GM21717 (cell line): ENCODE measurements around the gene TPM4.
"Not testable (repeated sequence)": the region's sequence is repeated elsewhere in the genome, so short reads cannot be mapped to it uniquely, and the experiment has no call there.

Experiments used
- ATAC-seq: cut with Tn5 transposase; IDR thresholded peaks from one replicate; pipeline ENCODE4 v1.9.1; 2021; ENCODE audit warnings: mild to moderate bottlenecking, moderate library complexity; ENCODE audit not compliant: unreplicated experiment

TPM4 gene

DNA sequence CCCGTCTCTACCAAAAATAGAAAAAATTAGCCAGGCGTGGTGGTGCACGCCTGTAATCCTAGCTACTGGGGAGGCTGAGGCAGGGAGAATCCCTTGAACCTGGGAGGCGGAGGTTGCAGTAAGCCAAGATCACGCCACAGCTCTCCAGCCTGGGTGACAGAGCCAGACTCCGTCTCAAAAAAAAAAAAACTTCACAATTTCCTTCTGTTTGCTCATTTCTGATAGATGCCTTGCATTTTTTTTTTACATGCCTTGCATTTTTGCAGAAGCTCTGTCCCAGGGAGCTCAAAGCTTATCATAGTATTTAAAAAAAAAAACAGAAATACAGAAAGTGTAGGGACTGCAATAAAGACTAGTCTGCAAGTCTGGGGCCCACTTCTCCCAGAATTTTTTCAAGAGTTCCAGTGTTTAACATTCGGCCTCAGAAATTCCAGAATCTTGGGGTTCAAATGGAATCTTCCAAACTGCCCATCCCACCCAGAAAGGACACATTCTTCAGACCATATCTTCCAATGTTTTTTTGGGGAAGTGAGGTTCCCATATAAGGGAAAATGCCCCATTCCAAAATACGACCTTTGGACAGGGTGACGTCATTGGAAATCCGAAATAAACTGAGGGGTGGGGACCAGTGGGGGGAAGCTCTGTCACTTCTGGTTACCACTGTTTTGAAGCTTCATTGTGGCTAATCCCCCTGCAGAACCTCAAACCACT lies 18.2 kb downstream of the TPM4 start:
- ATAC-seq: no peak

DNA sequence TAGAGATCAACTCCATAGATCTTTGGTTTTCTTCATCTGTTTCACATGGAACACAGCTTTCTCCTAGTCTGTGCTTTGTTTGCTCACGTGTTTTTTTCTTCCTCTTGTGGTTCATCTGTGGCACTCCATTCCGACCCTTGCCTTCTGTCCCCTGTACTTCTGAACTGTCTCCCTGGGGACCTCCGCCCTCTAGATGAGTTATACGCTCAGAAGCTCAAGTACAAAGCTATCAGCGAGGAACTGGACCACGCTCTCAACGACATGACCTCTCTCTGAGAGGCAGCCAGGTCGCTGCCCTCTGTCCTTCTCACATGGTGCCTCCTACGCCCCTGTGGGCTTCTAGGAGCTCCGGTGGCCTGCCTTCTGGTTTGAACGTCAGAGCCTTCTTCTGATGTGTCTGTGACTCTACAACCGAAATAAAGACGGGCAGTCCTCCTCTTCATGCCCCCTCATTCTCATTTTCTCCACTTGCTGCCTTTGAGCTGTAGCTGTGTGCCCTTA lies 18.8 kb downstream of the TPM4 start:
- ATAC-seq: no peak

DNA sequence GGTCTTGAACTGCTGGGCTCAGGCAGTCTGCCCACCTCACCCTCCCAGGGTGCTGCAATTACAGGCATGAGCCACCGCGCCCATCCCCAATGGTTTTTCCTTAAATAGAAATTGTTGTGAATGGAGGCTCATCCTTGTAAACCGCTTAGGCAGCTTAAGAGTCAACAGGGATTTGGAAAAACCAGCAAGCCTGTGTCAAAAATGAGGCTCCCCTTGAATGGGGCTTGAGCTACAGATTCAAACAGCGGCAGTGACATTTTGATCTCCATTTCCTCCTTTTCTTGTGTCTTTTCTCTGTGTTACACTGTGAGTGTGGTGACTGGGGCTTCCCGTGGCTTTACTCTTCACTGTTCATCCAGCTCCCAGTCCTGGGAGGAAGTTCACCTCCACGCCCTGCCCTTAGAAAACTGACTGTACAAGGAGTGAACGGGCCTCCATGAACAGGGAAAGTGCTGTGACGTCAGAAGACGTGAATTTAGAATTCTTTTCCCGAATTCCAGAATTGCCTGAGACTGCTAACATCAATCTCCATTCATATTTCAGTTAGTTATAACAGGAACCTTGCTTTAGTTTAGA lies 20.1 kb downstream of the TPM4 start:
- no peak for ATAC-seq

DNA sequence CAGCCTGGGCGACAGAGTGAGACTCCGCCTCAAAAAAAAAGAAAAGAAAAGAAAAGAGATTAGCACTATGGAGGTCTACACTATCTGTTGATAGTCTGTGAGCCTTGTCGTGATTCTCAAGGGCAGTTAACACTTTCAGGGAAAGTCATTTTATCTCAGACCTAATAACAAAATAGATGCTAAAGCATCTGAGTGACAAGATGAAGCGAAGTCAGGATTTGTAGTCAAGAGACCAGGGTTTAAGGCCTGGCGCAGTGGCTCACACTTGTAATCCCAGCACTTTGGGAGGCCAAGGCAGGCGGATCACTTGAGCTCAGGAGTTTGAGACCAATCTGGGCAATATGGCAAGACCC lies 22.1 kb downstream of the TPM4 start:
- ATAC-seq: no peak

DNA sequence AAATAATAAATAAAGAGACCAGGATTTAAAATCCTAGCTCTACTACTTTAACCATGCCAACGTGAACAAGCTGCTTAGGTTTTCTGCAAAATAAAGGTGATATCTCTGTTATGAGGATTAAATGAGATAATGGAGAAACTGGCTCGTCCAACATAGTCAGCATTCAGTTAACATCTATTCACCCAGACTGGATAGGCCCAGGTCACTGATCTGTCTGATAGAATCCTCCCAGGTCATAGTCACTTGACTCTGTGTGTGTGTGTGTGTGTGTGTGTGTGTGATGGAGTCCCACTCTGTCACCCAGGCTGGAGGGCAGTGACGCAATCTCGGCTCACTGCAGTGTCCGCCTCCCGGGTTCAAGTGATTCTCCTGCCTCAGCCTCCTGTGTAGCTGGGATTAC lies 22.5 kb downstream of the TPM4 start:
- no peak for ATAC-seq

DNA sequence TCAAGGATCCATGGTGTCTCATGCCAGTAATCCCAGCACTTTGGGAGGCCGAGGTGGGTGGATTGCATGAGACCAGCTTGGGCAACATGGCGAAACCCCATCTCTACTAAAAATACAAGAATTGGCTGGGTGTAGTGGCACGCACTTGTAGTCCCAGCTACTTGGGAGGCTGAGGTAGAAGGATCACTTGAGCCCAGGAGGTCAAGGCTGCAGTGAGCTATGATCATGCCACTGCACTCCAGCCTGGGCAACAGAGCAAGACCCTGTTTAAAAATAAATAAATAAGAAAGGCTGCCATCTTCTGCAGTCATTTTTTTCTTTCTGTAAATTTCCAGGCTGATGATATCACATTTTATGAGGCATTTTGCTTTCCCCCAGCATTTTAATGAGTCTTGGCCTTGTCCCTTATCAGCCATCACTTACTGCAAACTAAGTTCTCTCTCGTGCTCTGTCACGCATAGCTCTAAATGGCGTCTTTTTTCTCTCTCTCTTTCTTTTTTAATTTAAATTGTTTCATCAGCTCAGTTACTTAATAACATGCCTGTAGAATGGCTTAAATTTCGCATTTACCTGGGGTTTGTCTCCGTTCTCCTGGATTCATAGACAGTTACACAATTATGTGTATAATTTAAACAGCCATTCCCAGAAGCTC lies 23.1 kb downstream of the TPM4 start:
- ATAC-seq: not testable (repeated sequence)

DNA sequence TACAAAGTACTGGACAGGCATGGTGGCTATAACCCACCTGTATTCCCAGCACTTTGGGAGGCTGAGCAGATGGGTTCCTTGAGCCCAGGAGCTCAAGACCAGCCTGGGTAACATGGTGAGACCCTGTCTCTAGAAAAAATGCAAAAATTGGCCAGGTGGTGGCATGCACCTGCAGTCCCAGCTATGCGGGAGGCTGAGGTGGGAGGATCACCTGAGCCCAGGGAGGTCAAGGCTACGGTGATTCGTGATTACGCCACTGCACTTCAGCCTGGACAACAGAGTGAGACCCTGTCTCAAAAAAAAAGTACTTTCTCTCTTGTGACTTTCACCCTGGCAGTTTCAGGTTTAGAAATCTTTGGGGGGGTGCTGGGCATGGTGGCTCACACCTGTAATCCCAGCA lies 24.2 kb downstream of the TPM4 start:
- ATAC-seq: no peak

DNA sequence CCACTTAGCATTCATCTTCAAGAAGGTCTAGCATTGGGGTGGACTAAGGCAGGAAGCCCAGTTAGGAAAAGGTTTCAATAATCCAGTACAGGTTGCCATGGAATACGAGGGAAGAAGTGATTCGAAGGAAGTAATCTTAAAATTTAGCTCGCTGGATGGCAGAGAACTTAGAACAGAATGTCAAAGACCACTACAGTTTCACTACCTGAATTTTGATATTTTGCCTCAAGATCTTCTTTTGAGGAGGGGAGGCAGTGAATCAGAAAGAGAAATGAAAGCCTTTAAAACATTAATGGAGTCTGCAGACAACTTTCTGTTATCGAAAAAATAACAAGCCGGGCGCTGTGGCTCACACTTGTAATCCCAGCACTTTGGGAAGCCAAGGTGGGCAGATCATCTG lies 28.4 kb downstream of the TPM4 start:
- no peak for ATAC-seq

DNA sequence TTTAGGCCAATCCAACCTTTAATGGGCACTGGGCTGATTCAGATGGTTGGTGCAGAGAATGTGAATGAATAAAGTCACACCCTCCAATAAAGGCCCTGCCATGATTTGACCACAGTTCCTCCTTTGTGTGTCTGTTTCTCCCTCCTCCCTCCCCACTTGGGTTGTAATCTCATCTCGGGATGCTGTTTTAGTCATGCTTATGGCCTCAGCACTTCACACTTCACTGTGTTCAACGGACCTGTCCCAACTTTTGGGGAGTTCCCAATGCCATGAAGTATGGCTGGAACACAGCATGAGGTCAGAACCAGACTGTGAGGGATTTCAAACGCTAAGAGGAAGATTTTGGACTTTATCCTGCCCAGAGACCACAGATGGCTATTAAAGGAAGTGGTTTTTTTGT lies 29.8 kb downstream of the TPM4 start:
- ATAC-seq: no peak

DNA sequence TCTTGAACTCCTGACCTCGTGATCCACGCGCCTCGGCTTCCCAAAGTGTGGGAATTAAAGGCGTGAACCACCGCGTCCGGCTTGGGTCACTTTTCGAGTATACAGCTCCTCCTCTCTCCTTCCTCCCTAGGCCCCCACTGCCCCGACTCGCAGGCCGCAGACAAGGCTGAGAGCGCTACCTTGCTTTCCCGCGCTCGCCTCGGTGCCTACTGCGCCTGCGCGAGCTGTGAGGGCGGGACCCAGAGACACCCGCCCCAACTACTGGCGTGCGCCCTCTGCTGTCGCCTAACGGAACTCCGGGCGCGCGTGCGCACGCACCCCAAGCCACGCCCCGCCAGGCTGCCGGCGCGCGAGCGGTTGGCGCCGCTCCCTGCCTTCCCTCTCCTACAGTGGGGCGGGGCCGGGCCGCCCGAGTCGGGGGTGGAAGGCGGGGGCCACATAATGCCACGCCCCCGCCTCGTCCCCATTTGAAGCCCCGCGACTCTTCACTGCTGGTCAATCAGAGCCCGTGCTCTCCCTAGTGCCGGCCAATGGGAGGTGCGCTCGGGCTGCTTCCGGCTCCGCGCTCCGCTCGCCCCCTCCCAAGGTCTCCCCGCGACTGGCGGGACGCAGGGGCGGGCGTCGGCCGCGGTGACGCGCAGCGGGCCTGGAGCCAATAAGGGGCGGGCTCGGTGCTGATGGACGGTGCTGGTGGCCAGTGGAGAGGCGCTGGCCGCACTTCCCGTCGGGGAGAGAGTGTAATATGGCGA lies 35.0 kb downstream of the TPM4 start, which contains the start of gene RAB8A:
RAB8A (plus strand) TSS at position 730 of the 749 bp plus-strand sequence; CDS start at position 743, 13 bp downstream.
- peak; percentile 77 for ATAC-seq

DNA sequence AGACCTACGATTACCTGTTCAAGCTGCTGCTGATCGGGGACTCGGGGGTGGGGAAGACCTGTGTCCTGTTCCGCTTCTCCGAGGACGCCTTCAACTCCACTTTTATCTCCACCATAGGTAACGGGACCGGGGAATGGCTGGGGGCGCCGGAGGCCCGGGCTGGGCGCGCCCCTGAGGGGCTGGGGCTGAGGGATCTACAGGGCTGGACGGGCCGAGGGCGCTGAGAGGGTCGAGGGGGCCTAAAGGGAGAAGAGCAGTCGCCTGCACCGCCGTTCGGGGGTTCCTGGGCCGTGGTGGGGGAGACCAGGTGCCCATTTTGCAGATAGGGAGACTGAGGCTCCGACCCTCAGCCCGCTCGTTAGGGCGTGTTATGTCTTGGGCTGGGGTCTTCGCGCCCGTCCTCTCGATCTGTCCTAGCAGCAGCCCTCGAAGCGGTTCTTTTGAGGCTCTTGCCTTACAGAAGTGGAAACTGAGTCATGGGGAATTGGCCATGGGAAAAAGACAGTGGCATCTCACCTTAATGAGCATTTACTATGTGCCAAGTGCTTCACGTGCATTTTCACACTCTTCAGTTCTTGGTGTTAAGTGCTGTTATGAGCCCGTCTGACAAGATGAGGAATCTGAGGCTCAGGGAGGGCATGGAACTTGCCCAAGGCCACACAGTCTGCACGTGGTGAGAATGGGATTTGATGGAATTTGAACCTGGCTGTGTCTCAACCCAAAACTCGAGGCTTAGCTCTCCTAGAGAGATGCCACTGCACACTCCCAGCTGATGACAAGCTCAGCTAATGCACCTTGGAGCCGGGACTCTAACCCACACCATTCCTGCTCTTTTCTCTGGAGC lies 35.8 kb downstream of the TPM4 start:
- ATAC-seq: no peak

DNA sequence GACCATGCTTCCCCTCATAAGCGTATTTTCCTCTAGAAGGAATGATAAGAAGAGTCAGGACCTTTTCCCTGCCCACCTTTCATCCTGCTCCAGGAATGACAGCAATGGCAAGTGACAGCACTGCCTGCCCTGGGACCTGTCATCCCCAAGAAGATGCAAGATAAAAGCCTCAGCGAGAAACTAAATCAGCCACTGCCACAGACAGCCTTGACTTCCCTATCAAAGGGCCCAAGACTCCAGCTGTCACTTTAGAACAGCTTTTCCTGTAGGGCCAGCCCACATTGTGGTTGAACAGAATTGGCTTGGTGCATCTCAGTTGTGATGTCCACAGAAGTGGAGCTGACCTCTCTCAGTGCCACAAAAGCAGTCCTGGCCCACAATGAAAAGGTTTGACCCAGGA lies 36.5 kb downstream of the TPM4 start:
- no peak for ATAC-seq

DNA sequence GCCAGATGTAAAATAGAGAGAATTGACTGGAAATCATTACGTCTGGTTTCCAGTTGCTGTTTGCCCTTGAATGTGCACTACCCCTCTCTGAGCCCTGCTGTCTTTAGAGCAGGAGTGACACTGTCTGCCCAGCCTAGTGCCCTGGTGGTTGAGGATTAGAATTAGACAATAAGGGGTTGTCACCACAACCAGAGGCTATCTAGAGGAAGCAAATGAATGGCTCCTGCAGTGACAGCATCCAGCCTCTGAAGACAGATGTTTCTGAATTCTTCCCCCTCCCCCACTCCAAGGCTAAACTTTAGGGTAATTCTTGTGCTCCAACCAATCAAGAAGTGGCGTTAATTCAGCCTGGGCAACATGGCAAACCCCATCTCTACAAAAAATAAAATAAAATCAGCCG lies 37.4 kb downstream of the TPM4 start:
- no peak for ATAC-seq

DNA sequence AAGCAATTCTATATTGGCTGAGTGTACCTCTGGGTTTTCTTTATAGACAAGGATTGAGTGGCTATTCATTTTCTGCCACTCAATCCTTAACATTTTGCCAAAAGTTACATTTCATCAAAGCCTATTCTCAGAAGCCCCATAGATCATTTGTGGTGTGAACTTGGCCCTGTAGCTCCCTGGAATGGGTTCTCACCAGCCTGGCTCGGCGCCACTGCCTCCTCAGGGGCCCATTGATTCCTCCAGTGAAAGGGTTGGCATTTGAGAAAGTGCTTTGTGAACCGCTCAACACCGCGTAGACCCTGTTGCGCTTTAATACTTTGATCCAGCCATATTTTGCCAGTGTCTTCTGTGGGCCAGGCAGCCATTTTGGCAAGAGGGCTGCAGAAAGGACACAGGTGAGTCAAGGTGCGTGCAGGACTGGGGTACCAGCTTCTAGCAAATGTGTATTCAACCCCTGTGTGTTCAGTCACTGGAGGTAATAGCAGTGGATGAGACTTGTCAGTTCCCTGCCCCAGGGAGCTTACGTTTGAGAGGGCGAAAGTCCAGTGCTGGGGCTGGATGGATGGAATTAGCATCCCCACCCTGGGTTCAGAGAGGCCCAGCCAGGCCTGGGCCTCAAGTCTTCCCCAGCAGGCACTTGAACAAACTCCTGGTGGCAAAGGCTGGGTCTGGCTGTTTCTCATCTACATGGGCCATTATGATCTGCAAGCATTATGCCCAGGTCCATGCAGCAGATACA lies 39.2 kb downstream of the TPM4 start:
- no peak for ATAC-seq

DNA sequence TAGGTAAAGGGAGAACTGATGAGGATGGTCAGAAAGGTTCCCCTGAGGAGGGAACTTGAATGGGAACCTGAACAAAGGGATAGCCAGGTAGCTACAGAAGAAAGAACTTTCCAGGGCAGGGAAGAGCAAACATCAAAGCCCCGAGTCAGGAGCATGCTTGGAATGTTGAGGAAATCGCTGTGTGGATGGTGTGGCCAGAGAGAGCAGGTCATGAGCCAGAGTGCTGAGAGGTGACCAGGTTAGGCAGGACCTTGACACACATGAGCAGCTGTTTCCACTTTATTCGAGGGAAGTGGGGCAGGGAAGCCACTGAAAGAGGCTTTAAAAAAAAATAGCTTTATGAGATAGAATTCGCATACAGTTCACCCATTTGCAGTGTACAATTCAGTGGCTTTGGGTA lies 39.8 kb downstream of the TPM4 start:
- ATAC-seq: no peak

DNA sequence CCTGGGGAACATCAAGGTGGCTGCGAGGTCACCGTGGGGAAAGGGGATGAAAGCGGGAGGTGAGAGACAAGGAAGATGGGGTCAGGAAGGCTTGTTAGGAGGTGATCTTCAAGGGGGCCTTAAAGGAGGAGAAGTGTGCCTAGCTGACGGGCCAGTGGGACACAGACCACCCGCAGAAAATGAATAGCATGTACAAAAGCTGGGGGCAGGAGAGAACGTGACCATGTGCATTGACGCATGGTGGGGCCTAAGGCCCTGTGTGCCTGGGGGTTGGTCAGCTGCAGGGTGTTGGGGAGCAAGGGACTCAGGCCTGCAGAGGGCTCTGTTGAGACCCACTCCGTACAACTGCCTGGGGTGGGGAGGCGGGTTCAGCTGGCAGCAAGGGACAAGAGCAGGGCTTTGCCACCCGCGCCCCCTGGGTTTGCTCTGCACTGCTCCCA lies 41.3 kb downstream of the TPM4 start:
- ATAC-seq: no peak

DNA sequence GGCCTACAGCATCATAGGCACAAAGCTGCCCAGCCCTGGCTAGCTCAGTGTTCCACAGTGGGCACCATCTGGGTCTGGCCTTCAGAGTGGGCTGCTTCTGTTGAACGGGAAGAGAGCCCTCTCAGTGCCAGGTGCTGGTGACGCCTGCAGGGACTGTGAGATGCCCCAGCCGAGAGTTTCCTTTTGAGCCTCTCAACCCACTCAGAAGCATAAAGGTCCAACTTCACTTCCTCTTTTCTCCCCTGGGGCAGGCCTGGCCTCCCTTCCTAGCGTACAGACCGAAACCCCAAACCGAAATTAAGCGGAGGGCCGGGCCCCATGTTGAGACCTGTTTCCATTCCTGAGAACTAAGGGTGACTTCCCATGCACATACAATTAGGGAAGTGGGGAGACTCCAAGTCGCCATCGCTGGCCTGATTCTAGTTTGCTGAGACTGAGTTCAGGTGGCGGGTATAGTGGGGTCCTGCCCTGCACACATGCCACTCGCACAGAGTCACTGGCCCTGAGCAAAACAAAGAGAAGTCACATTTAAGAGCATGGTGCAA lies 42.3 kb downstream of the TPM4 start:
- ATAC-seq: peak; percentile 65

DNA sequence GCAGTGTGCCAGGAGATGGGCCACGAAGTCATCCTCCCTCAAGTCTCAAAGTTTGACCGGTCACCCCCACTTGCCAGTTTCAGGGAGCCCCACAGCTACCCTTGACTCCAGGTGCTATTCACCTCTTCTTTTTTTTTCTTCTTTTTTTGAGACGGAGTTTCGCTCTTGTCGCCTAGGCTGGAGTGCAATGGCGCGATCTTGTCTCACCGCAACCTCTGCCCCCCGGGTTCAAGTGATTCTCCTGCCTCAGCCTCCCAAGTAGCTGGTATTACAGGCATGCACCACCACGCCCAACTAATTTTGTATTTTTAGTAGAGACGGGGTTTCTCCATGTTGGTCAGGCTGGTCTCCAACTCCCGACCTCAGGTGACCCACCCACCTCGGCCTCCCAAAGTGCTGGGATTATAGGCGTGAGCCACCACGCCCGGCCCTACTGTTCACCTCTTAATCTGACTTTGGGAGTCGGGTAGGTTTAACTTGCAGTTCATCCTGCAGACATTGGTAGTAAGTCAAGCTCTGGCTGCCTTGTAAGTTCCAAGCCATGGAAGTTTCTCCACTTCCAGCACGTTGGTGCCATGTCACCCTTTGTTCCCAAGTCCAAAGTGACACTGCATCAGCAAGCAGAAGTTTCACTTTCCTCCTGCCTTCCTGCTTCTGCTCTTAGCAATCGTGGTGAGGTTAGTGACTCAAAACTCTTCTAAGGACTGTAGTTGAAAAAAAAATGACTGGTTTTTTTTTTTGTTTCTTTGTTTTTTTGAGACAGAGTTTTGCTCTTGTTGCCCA lies 43.0 kb downstream of the TPM4 start:
- ATAC-seq: not testable (repeated sequence)

DNA sequence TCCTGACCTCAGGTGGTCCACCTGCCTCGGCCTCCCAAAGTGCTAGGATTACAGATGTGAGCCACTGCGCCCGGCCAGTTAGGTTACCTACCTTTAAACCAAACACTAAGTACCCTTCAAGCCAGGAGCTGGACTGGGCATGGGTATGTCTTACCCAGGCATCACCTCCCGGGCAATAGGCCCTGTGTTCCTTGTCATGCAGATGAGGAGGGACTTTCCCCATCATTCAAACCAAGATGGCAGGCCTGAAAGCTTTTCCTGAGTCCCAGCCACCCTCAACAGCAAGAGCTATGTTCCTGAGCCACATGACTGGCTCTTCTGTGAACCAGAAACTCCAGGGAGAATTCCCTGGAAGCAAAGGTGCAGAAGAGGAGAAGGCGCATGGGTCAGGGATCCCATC lies 44.8 kb downstream of the TPM4 start:
- ATAC-seq: no peak
